Spinal cord (tissue), 10 donors: Measurements from ENCODE around the gene LRRC3B. TPM values are rescaled to one million over a fixed set of nuclear protein-coding genes. Genes with fewer than 3 reads are reported as not detected.
A peak's percentile ranks its signal among the peaks of the same experiment; 100 is the strongest.

ENCODE experiments used
- DNase-seq, 6 donors: peaks; one replicate each; pipeline versions ENCODE4 v3.0.0 to v3.0.0-alpha.2; 2013 to 2015; ENCODE audit warnings: low spot score in 6 of 6, low read depth in 4 of 6
- H3K27ac ChIP-seq: one replicate; pipeline ENCODE4 v1.5.1; 2013; ENCODE audit warnings: low read depth, low read length, control low read depth
- H3K27me3 ChIP-seq: one replicate; pipeline ENCODE4 v1.6.1; 2013; ENCODE audit warnings: low read length; ENCODE audit not compliant: control insufficient read depth, insufficient read depth
- H3K36me3 ChIP-seq: one replicate; pipeline ENCODE4 v1.6.1; 2013; ENCODE audit warnings: low read length; ENCODE audit not compliant: control insufficient read depth, insufficient read depth
- H3K4me1 ChIP-seq: one replicate; pipeline ENCODE4 v1.6.1; 2013; ENCODE audit warnings: low read length; ENCODE audit not compliant: control insufficient read depth, insufficient read depth
- H3K4me3 ChIP-seq: one replicate; pipeline ENCODE4 v1.5.1; 2013; ENCODE audit warnings: low read depth, low read length, control low read depth
- H3K9me3 ChIP-seq: one replicate; pipeline ENCODE4 v1.6.1; 2013; ENCODE audit warnings: low read length; ENCODE audit not compliant: control insufficient read depth, insufficient read depth
- WGBS: methylation state at CpG from one replicate; pipeline ENCODE4 v1.1.5; 2013; ENCODE audit warnings: missing lambda C conversion rate; ENCODE audit not compliant: insufficient coverage; 5-methylcytosine and 5-hydroxymethylcytosine counted together
- long read RNA-seq, 4 donors: transcript quantifications; one replicate each; lab custom pipeline, GENCODE V29; 2026
- polyA plus RNA-seq, 2 donors: library from polyadenylated mRNA; unstranded; fragments of 120-200 nt; gene quantifications; one replicate each; pipeline ENCODE4 v1.2.1, GENCODE V29; 2013; ENCODE audit not compliant: insufficient read length in 2 of 2
- total RNA-seq, 2 donors: library from RNA; depleted of rRNA in 1 of 2; stranded (reverse); fragments of 120-200 nt in 1 of 2; fragments of >200 nt in 1 of 2; gene quantifications; one replicate each; pipeline versions ENCODE4 v1.2.3 to v1.2.4, GENCODE V29; 2013 to 2014
- donor health status: healthy.

The LRRC3B gene
- total RNA-seq = 10 to 100 TPM; 18.7 to 24.8 TPM
- polyA plus RNA-seq = 10 to 100 TPM; 59.7 to 67.9 TPM
- long read RNA-seq, donor 1, transcript LRRC3B-201 (2 exons, 1,696 nt) = major isoform, 30 of 34 reads
- long read RNA-seq, donor 1, partial matches to known transcripts = 0 of 34 reads
- long read RNA-seq, donor 1, other reads (novel, unspliced or antisense) = 0 of 34 reads
- long read RNA-seq, donor 2, transcript LRRC3B-201 (2 exons, 1,696 nt) = major isoform, 20 of 20 reads
- long read RNA-seq, donor 2, partial matches to known transcripts = 0 of 20 reads
- long read RNA-seq, donor 2, other reads (novel, unspliced or antisense) = 0 of 20 reads
- long read RNA-seq, donor 3, transcript LRRC3B-201 (2 exons, 1,696 nt) = major isoform, 19 of 20 reads
- long read RNA-seq, donor 3, partial matches to known transcripts = 0 of 20 reads
- long read RNA-seq, donor 3, other reads (novel, unspliced or antisense) = 0 of 20 reads
- long read RNA-seq, donor 4, partial matches to known transcripts = 0 of 1 reads
- long read RNA-seq, donor 4, other reads (novel, unspliced or antisense) = 0 of 1 reads

- Histone ChIP-seq H3K36me3 (peaks cover 3% of the 10 kb centered on the region), H3K4me1 (peaks cover 33% of the 10 kb centered on the region), H3K27ac (peak within 1 kb of the TSS; percentile 86), H3K4me3 (peak within 1 kb of the TSS; percentile 73), H3K9me3 (no peaks in the 10 kb centered on the region), H3K27me3 (peaks cover 16% of the 10 kb centered on the region)
- under 1% methylated on average over 72 of the region's 72 CpGs for WGBS
- DNase-seq = peak in 5 of 6 donors; percentile 36 to 90 (median 59)
These were observed at the start of gene LRRC3B for GRCh38 chr3:26622621-26623418. TSS of gene LRRC3B (plus strand) at chr3:26622772. CDS start at chr3:26709673, 86,901 bp downstream.

GRCh38 chr3:26574766-26575165, 47.8 kb upstream of the LRRC3B start:
- H3K4me1 ChIP-seq = no peaks in the 10 kb centered on the region
- H3K9me3 ChIP-seq = no peaks in the 10 kb centered on the region
- no peak overlapping the region for H3K27ac ChIP-seq
- no peak for DNase-seq
- no peaks in the 10 kb centered on the region for H3K36me3 ChIP-seq
- no peak overlapping the region for H3K4me3 ChIP-seq
- H3K27me3 ChIP-seq = no peaks in the 10 kb centered on the region

- no peak for DNase-seq
- Histone ChIP-seq H3K9me3 (no peaks in the 10 kb centered on the region), H3K4me1 (no peaks in the 10 kb centered on the region), H3K4me3 (no peak overlapping the region), H3K27ac (no peak overlapping the region), H3K27me3 (no peaks in the 10 kb centered on the region), H3K36me3 (no peaks in the 10 kb centered on the region)
- no CpG with 5 or more reads among the region's 1 CpG for WGBS
These were observed 43.5 kb upstream of the LRRC3B start for GRCh38 chr3:26579116-26579515.

- H3K27ac ChIP-seq = no peak overlapping the region
- 85% methylated on average over 4 of the region's 4 CpGs for WGBS
These were observed 35.0 kb upstream of the LRRC3B start for GRCh38 chr3:26587571-26587970.

GRCh38 chr3:26588931-26589330, 33.6 kb upstream of the LRRC3B start:
- H3K4me1 ChIP-seq = no peaks in the 10 kb centered on the region
- no peak overlapping the region for H3K4me3 ChIP-seq
- DNase-seq = peak in 1 of 6 donors; percentile 33
- no CpG with 5 or more reads among the region's 2 CpGs for WGBS
- H3K36me3 ChIP-seq = no peaks in the 10 kb centered on the region
- H3K9me3 ChIP-seq = no peaks in the 10 kb centered on the region
- no peaks in the 10 kb centered on the region for H3K27me3 ChIP-seq
- no peak overlapping the region for H3K27ac ChIP-seq

More at GRCh38 chr3:26587571-26587970, 35.0 kb upstream of the LRRC3B start:
- H3K36me3 ChIP-seq = no peaks in the 10 kb centered on the region
- no peaks in the 10 kb centered on the region for H3K9me3 ChIP-seq
- no peak for DNase-seq
- no peak overlapping the region for H3K4me3 ChIP-seq
- no peaks in the 10 kb centered on the region for H3K27me3 ChIP-seq
- no peaks in the 10 kb centered on the region for H3K4me1 ChIP-seq

GRCh38 chr3:26589678-26590077, 32.9 kb upstream of the LRRC3B start:
- no peak for DNase-seq
- Histone ChIP-seq H3K27ac (no peak overlapping the region), H3K27me3 (no peaks in the 10 kb centered on the region), H3K9me3 (no peaks in the 10 kb centered on the region), H3K4me3 (no peak overlapping the region), H3K4me1 (no peaks in the 10 kb centered on the region), H3K36me3 (no peaks in the 10 kb centered on the region)
- WGBS = no CpG with 5 or more reads among the region's 1 CpG

GRCh38 chr3:26590919-26591484, 31.6 kb upstream of the LRRC3B start:
- no peaks in the 10 kb centered on the region for H3K9me3 ChIP-seq
- H3K4me1 ChIP-seq = no peaks in the 10 kb centered on the region
- no peaks in the 10 kb centered on the region for H3K36me3 ChIP-seq
- no peak overlapping the region for H3K4me3 ChIP-seq
- no peaks in the 10 kb centered on the region for H3K27me3 ChIP-seq
- no peak overlapping the region for H3K27ac ChIP-seq
- WGBS = 80% methylated on average over 1 of the region's 5 CpGs
- no peak for DNase-seq

GRCh38 chr3:26591926-26592325, 30.6 kb upstream of the LRRC3B start:
- Histone ChIP-seq H3K27me3 (no peaks in the 10 kb centered on the region), H3K4me1 (no peaks in the 10 kb centered on the region), H3K4me3 (no peak overlapping the region), H3K27ac (no peak overlapping the region), H3K36me3 (no peaks in the 10 kb centered on the region), H3K9me3 (no peaks in the 10 kb centered on the region)
- 95% methylated on average over 3 of the region's 3 CpGs for WGBS
- peak in 1 of 6 donors; percentile 84 for DNase-seq

GRCh38 chr3:26592451-26592850, 30.1 kb upstream of the LRRC3B start:
- Histone ChIP-seq H3K4me3 (no peak overlapping the region), H3K27ac (no peak overlapping the region), H3K27me3 (no peaks in the 10 kb centered on the region), H3K4me1 (no peaks in the 10 kb centered on the region), H3K9me3 (no peaks in the 10 kb centered on the region), H3K36me3 (no peaks in the 10 kb centered on the region)
- no peak for DNase-seq
- WGBS = 71% methylated on average over 2 of the region's 4 CpGs
